K562 (cell line): ENCODE results near the gene PRKAR1B. TPM values are rescaled to one million over a fixed set of nuclear protein-coding genes. Genes with fewer than 3 reads are reported as not detected.

Source experiments
- CBFB ChIP-seq: sonication (generic); formaldehyde crosslinking; IDR thresholded peaks from 2 replicates; pipeline ENCODE4 v1.4.0; 2020; ENCODE audit warnings: mild to moderate bottlenecking, missing genetic modification reagents
- MIER1 ChIP-seq: fragments of 450-650 bp; IDR thresholded peaks from 2 replicates; pipeline ENCODE4 v1.6.1; 2016; ENCODE audit warnings: antibody characterized with exemption, mild to moderate bottlenecking, low read depth
- NKRF ChIP-seq: fragments of 450-650 bp; IDR thresholded peaks from 2 replicates; pipeline ENCODE4 v1.6.1; 2016; ENCODE audit warnings: borderline replicate concordance
- SMARCB1 ChIP-seq: IDR thresholded peaks from 2 replicates; pipeline ENCODE4 v1.6.1; 2011; ENCODE audit warnings: improper control_type of control experiment, low read depth; ENCODE audit not compliant: insufficient read length
- ZNF407 ChIP-seq: fragments of 450-650 bp; IDR thresholded peaks from 2 replicates; pipeline ENCODE4 v1.6.1; 2016; ENCODE audit warnings: low read depth
- polyA plus RNA-seq, 8 experiments: library from polyadenylated mRNA; depleted of rRNA in 4 of 8; stranded (reverse) in 5 of 8; unstranded in 3 of 8; fragments of >200 nt; fragmentation: Nextera tagmentation in 2 of 8; fragmentation: Illumina TruSeq in 1 of 8; extraction: Ambion mirVana in 2 of 8; extraction: Trizol in 1 of 8; gene quantifications; 2 replicates each; pipeline versions ENCODE4 v1.2.1 to v1.2.3, GENCODE V29; 2011 to 2014; ENCODE audit warnings: inconsistent platforms in 1 of 8, missing spikeins in 1 of 8
- total RNA-seq, 7 experiments: library from RNA; depleted of rRNA in 6 of 7; stranded (reverse); fragments of >200 nt in 6 of 7; fragmentation: Illumina TruSeq in 2 of 7; extraction: Trizol in 2 of 7; gene quantifications; 2 replicates each; pipeline versions ENCODE4 v1.2.1 to v1.2.3, GENCODE V29; 2011 to 2021; ENCODE audit warnings: low replicate concordance in 1 of 7
- TF ChIP-seq, protein P1 (sequence below), 2 experiments: fragments of 450-650 bp in 1 of 2; sonication (generic) in 1 of 2; formaldehyde crosslinking in 1 of 2; IDR thresholded peaks; 2 replicates each; pipeline versions ENCODE4 v1.7.1 to v1.9.0; 2016 to 2022; ENCODE audit warnings: inconsistent platforms in 1 of 2, mild to moderate bottlenecking in 1 of 2, missing genetic modification reagents in 1 of 2

The PRKAR1B gene
- total and polyA plus RNA-seq, 9 of the 15 experiments (the other 6 are each of a cell fraction or from before 2014, with no cell fraction given) = 0.99 to 30.5 (median 12.7) TPM

DNA sequence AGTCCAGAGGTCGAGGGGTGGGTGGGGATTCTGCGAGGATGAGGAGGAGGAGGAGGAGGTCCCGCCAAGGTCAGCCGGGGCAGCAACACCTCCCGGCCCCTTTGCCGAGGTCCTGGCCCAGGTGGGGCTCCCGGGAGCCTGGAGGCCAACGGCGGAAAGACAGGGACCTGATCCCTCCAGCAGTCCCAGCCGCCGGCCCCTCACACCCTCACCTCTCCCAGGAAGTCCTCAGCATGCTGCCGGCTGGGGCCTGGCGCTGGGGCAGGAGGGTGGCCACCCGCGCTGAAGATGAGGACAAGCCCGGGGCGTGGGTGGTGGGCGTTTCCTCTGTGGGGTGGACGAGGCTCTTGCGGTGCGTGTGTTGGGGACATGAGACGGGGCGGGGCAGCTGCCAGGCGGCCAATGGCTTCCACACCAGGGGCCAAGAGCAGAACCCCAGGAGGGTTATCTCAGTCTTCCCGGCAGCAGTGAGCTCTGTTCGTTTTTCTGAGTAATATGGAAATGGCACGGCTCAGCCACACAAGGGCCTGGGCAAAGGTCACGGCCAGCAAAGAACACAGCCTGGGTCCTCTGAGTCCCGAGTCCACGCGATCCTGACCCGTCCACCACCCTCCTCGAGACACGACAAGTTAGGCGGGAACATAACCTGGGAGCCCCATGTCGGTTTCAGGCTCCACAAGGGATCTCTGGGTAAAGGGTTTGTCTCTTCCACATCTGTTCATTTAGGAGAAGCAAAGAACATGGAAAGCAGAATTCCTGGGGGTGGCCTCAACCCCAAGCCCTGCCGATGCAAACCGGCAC, 124.5 kb downstream of the PRKAR1B start (continued):
- TF ChIP-seq, protein P1, sequence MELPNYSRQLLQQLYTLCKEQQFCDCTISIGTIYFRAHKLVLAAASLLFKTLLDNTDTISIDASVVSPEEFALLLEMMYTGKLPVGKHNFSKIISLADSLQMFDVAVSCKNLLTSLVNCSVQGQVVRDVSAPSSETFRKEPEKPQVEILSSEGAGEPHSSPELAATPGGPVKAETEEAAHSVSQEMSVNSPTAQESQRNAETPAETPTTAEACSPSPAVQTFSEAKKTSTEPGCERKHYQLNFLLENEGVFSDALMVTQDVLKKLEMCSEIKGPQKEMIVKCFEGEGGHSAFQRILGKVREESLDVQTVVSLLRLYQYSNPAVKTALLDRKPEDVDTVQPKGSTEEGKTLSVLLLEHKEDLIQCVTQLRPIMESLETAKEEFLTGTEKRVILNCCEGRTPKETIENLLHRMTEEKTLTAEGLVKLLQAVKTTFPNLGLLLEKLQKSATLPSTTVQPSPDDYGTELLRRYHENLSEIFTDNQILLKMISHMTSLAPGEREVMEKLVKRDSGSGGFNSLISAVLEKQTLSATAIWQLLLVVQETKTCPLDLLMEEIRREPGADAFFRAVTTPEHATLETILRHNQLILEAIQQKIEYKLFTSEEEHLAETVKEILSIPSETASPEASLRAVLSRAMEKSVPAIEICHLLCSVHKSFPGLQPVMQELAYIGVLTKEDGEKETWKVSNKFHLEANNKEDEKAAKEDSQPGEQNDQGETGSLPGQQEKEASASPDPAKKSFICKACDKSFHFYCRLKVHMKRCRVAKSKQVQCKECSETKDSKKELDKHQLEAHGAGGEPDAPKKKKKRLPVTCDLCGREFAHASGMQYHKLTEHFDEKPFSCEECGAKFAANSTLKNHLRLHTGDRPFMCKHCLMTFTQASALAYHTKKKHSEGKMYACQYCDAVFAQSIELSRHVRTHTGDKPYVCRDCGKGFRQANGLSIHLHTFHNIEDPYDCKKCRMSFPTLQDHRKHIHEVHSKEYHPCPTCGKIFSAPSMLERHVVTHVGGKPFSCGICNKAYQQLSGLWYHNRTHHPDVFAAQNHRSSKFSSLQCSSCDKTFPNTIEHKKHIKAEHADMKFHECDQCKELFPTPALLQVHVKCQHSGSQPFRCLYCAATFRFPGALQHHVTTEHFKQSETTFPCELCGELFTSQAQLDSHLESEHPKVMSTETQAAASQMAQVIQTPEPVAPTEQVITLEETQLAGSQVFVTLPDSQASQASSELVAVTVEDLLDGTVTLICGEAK (IDR thresholded peaks at IDR 0.05) = no peak
- TF ChIP-seq, protein P1 (CRISPR knock-in tag; IDR thresholded peaks at IDR 0.05) = no peak
- no peak for TF ChIP-seq ZNF407
- no peak for TF ChIP-seq CBFB (CRISPR knock-in tag)
- no peak for TF ChIP-seq MIER1
- no peak for TF ChIP-seq NKRF
- TF ChIP-seq SMARCB1 = no peak
